Ishikawa (cell line): ENCODE measurements around the gene COG4.

ENCODE experiments used
- EP300 ChIP-seq: IDR thresholded peaks from 2 replicates; pipeline ENCODE4 v1.6.1; 2012; ENCODE audit warnings: borderline replicate concordance
- REST ChIP-seq: IDR thresholded peaks from 2 replicates; pipeline ENCODE4 v1.6.1; 2012; ENCODE audit warnings: low read depth, mild to moderate bottlenecking
- TEAD4 ChIP-seq: IDR thresholded peaks from 2 replicates; pipeline ENCODE4 v1.6.1; 2012

GRCh38 chr16:70561623-70562022 is 38.3 kb upstream of the COG4 start:
- TF ChIP-seq REST = no peak
- TF ChIP-seq TEAD4 = no peak; the same call in 1 of the 2 replicates
- no peak; the same call in 1 of the 2 replicates for TF ChIP-seq EP300
